DOHH2 (cell line): ENCODE data around the gene CYBA.

Experiments
- H3F3A ChIP-seq: fragments of 200-600 bp; sonication (generic), shearing (Covaris generic); 2 replicates; pipeline ENCODE4 v1.6.0; 2016; ENCODE audit warnings: antibody characterized with exemption, mild to moderate bottlenecking; ENCODE audit not compliant: control insufficient read depth, insufficient read depth
- H3K27ac ChIP-seq: fragments of 200-600 bp; sonication (generic); 2 replicates; pipeline ENCODE4 v1.5.1; 2014; ENCODE audit warnings: low read depth, mild to moderate bottlenecking, low read length, moderate library complexity
- H3K27me3 ChIP-seq: fragments of 200-600 bp; sonication (generic); 2 replicates; pipeline ENCODE4 v1.6.1; 2014; ENCODE audit warnings: mild to moderate bottlenecking, low read length, mixed read lengths; ENCODE audit not compliant: control insufficient read depth
- H3K36me3 ChIP-seq: fragments of 200-600 bp; sonication (generic); 2 replicates; pipeline ENCODE4 v1.6.1; 2014; ENCODE audit warnings: mild to moderate bottlenecking, low read length, moderate library complexity, mixed read lengths; ENCODE audit not compliant: control insufficient read depth
- H3K4me1 ChIP-seq: fragments of 200-600 bp; sonication (generic); 2 replicates; pipeline ENCODE4 v1.6.1; 2014; ENCODE audit warnings: mild to moderate bottlenecking, low read length, mixed read lengths; ENCODE audit not compliant: control insufficient read depth
- H3K4me2 ChIP-seq: fragments of 200-600 bp; sonication (generic); 2 replicates; pipeline ENCODE4 v1.6.0; 2014; ENCODE audit warnings: mild to moderate bottlenecking, low read length, moderate library complexity
- H3K4me3 ChIP-seq: fragments of 200-600 bp; sonication (generic); 2 replicates; pipeline ENCODE4 v1.5.1; 2014; ENCODE audit warnings: mild to moderate bottlenecking, low read length, mixed read lengths
- H3K79me2 ChIP-seq: fragments of 200-600 bp; sonication (generic); 2 replicates; pipeline ENCODE4 v1.6.1; 2014; ENCODE audit warnings: mild to moderate bottlenecking, low read length, mixed read lengths; ENCODE audit not compliant: control insufficient read depth
- H3K9me2 ChIP-seq: fragments of 200-600 bp; sonication (generic); replicated peaks from 2 replicates; pipeline ENCODE4 v1.6.1; 2014; ENCODE audit warnings: mild to moderate bottlenecking, low read length, mixed read lengths; ENCODE audit not compliant: control insufficient read depth
- H3K9me3 ChIP-seq: fragments of 200-600 bp; sonication (generic); 2 replicates; pipeline ENCODE4 v1.6.1; 2014; ENCODE audit warnings: antibody characterized with exemption, low read length, mixed read lengths; ENCODE audit not compliant: control insufficient read depth, insufficient read depth
- H4K20me1 ChIP-seq: fragments of 200-600 bp; sonication (generic); 2 replicates; pipeline ENCODE4 v1.6.0; 2014; ENCODE audit warnings: low read depth, mild to moderate bottlenecking, antibody characterized with exemption, low read length, moderate library complexity; ENCODE audit not compliant: control insufficient read depth, insufficient read depth
- CTCF ChIP-seq: fragments of 200-600 bp; sonication (generic); IDR thresholded peaks from one replicate; pipeline ENCODE4 v1.5.1; 2014; ENCODE audit warnings: antibody characterized with exemption, mild to moderate bottlenecking, low read depth, low read length; ENCODE audit not compliant: poor library complexity, severe bottlenecking
- EZH2phosphoT487 ChIP-seq: fragments of 200-600 bp; sonication (generic); IDR thresholded peaks from 2 replicates; pipeline ENCODE4 v1.6.1; 2017; ENCODE audit warnings: borderline replicate concordance, mild to moderate bottlenecking, antibody characterized with exemption, low read length, moderate library complexity, mixed read lengths

The CYBA gene

GRCh38 chr16:88630941-88631340, 19.9 kb downstream of the CYBA start:
- no peak for TF ChIP-seq CTCF
- no peak for TF ChIP-seq EZH2phosphoT487
- Histone ChIP-seq H3K79me2 (no peaks in the 10 kb centered on the region), H3K4me1 (peaks cover 38% of the 10 kb centered on the region), H4K20me1 (no peaks in the 10 kb centered on the region; the same call in 1 of the 2 replicates), H3K27ac (no peak overlapping the region), H3K4me2 (no peak overlapping the region), H3K4me3 (no peak overlapping the region), H3K9me2 (no peaks in the 10 kb centered on the region), H3K9me3 (no peaks in the 10 kb centered on the region), H3K36me3 (peaks cover 60% of the 10 kb centered on the region), H3K27me3 (no peaks in the 10 kb centered on the region), H3F3A (0 out of 2 replicates have a peak, but pooled peaks cover 7% of the 10 kb centered on the region)

- Histone ChIP-seq H3K27ac (no peak overlapping the region), H3K4me1 (peaks cover 33% of the 10 kb centered on the region), H3K9me3 (no peaks in the 10 kb centered on the region), H3K79me2 (no peaks in the 10 kb centered on the region), H3K27me3 (no peaks in the 10 kb centered on the region), H3K9me2 (no peaks in the 10 kb centered on the region), H3K4me3 (no peak overlapping the region), H3F3A (0 out of 2 replicates have a peak, but pooled peaks cover 7% of the 10 kb centered on the region), H3K36me3 (peaks cover 62% of the 10 kb centered on the region), H3K4me2 (no peak overlapping the region), H4K20me1 (no peaks in the 10 kb centered on the region; the same call in 1 of the 2 replicates)
- no peak for TF ChIP-seq EZH2phosphoT487
- no peak for TF ChIP-seq CTCF
Observed at GRCh38 chr16:88630433-88630832, 20.4 kb downstream of the CYBA start.

GRCh38 chr16:88629835-88630234, 21.0 kb downstream of the CYBA start:
- Histone ChIP-seq H3K4me2 (no peak overlapping the region), H3K36me3 (peaks cover 68% of the 10 kb centered on the region), H3K4me3 (no peak overlapping the region), H3K79me2 (no peaks in the 10 kb centered on the region), H3K27ac (no peak overlapping the region), H3K27me3 (no peaks in the 10 kb centered on the region), H3K9me3 (no peaks in the 10 kb centered on the region), H3K9me2 (no peaks in the 10 kb centered on the region), H3F3A (0 out of 2 replicates have a peak, but pooled peaks cover 7% of the 10 kb centered on the region), H4K20me1 (no peaks in the 10 kb centered on the region; the same call in 1 of the 2 replicates), H3K4me1 (peaks cover 27% of the 10 kb centered on the region)
- no peak for TF ChIP-seq CTCF
- no peak for TF ChIP-seq EZH2phosphoT487
